Measurements from ENCODE around the gene ZNHIT6.
A peak's percentile ranks its signal among the peaks of the same experiment; 100 is the strongest.
"Not testable (repeated sequence)": the region's sequence is repeated elsewhere in the genome, so short reads cannot be mapped to it uniquely, and the experiment has no call there.

The ZNHIT6 gene

GRCh38 chr1:85707990-85708828 is at the start of gene ZNHIT6:
TSS of gene ZNHIT6 (minus strand) at chr1:85708433. CDS start at chr1:85708284, 149 bp downstream.
- DNase-seq (ENCODE audit: low spot score): peak; percentile 78

- no peak for DNase-seq (ENCODE audit: low spot score)
Observed at GRCh38 chr1:85756864-85757263, 48.6 kb upstream of the ZNHIT6 start.

GRCh38 chr1:85748120-85748519 is 39.9 kb upstream of the ZNHIT6 start:
- DNase-seq (ENCODE audit: low spot score): no peak

GRCh38 chr1:85746777-85747176 is 38.5 kb upstream of the ZNHIT6 start:
- DNase-seq (ENCODE audit: low spot score): no peak

GRCh38 chr1:85743814-85744213 is 35.6 kb upstream of the ZNHIT6 start:
- no peak for DNase-seq (ENCODE audit: low spot score)

- no peak for DNase-seq (ENCODE audit: low spot score)
Observed at GRCh38 chr1:85734931-85735330, 26.7 kb upstream of the ZNHIT6 start.

- no peak for DNase-seq (ENCODE audit: low spot score)
Observed at GRCh38 chr1:85718678-85719340, 10.6 kb upstream of the ZNHIT6 start.

- not testable (repeated sequence) for DNase-seq (ENCODE audit: low spot score)
Observed at GRCh38 chr1:85714418-85715114, 6.3 kb upstream of the ZNHIT6 start.

GRCh38 chr1:85708829-85709227 is 595 bp upstream of the ZNHIT6 start:
- DNase-seq (ENCODE audit: low spot score): no peak

GRCh38 chr1:85707267-85707989 is 805 bp downstream of the ZNHIT6 start:
- DNase-seq (ENCODE audit: low spot score): no peak

GRCh38 chr1:85705940-85706339 is 2.3 kb downstream of the ZNHIT6 start:
- no peak for DNase-seq (ENCODE audit: low spot score)

- no peak for DNase-seq (ENCODE audit: low spot score)
Observed at GRCh38 chr1:85700422-85700821, 7.8 kb downstream of the ZNHIT6 start.

- no peak for DNase-seq (ENCODE audit: low spot score)
Observed at GRCh38 chr1:85697895-85698294, 10.3 kb downstream of the ZNHIT6 start.

GRCh38 chr1:85692730-85693314 is 15.4 kb downstream of the ZNHIT6 start:
- DNase-seq (ENCODE audit: low spot score): no peak

- no peak for DNase-seq (ENCODE audit: low spot score)
Observed at GRCh38 chr1:85689775-85690404, 18.3 kb downstream of the ZNHIT6 start.

- DNase-seq (ENCODE audit: low spot score): no peak
Observed at GRCh38 chr1:85683292-85684025, 24.8 kb downstream of the ZNHIT6 start.

- no peak for DNase-seq (ENCODE audit: low spot score)
Observed at GRCh38 chr1:85681087-85681486, 27.1 kb downstream of the ZNHIT6 start.

GRCh38 chr1:85678193-85678592 is 30.0 kb downstream of the ZNHIT6 start:
- no peak for DNase-seq (ENCODE audit: low spot score)

- no peak for DNase-seq (ENCODE audit: low spot score)
Observed at GRCh38 chr1:85677656-85678055, 30.6 kb downstream of the ZNHIT6 start.

GRCh38 chr1:85672031-85672660 is 36.1 kb downstream of the ZNHIT6 start:
- no peak for DNase-seq (ENCODE audit: low spot score)

Data from hematopoietic multipotent progenitor cell treated with erythropoietin and hydrocortisone succinate and interleukin-3 and kit ligand, for 15 days (in vitro differentiated cells).